K562 (cell line): ENCODE measurements around the gene PRKAG2. TPM values are rescaled to one million over a fixed set of nuclear protein-coding genes. Genes with fewer than 3 reads are reported as not detected.

ENCODE experiments used
- ETS2 ChIP-seq: IDR thresholded peaks from 2 replicates; pipeline ENCODE4 v1.6.1; 2016; ENCODE audit warnings: borderline replicate concordance, missing genetic modification characterization, mild to moderate bottlenecking, moderate library complexity, missing compliant biosample characterization; ENCODE audit not compliant: poor library complexity, severe bottlenecking
- HNRNPL ChIP-seq: fragments of 200-400 bp; formaldehyde crosslinking; IDR thresholded peaks from 2 replicates; pipeline ENCODE4 v1.6.1; 2017; ENCODE audit warnings: low read depth, mild to moderate bottlenecking, low read length
- ID3 ChIP-seq, 2 experiments: fragments of 250-450 bp in 1 of 2; fragments of 450-650 bp in 1 of 2; sonication (Bioruptor Pico) in 1 of 2; IDR thresholded peaks; 2 replicates each; pipeline versions ENCODE4 v1.6.1 to v1.8.0; 2016 to 2021; ENCODE audit warnings: mild to moderate bottlenecking in 2 of 2, moderate library complexity in 2 of 2, missing compliant biosample characterization in 1 of 2, missing genetic modification characterization in 1 of 2
- MTA1 ChIP-seq: fragments of 450-650 bp; IDR thresholded peaks from 2 replicates; pipeline ENCODE4 v1.6.1; 2017; ENCODE audit warnings: borderline replicate concordance
- PATZ1 ChIP-seq: fragments of 250-450 bp; sonication (Bioruptor Pico); IDR thresholded peaks from 2 replicates; pipeline ENCODE4 v1.5.0; 2020; ENCODE audit warnings: mild to moderate bottlenecking, borderline replicate concordance
- PTTG1 ChIP-seq: fragments of 450-650 bp; IDR thresholded peaks from 2 replicates; pipeline ENCODE4 v1.6.1; 2016; ENCODE audit warnings: low read depth, mild to moderate bottlenecking, missing genetic modification characterization, missing compliant biosample characterization
- RCOR1 ChIP-seq, 2 experiments: IDR thresholded peaks; 2 replicates each; pipeline ENCODE4 v1.6.1; 2012; ENCODE audit warnings: low read depth in 2 of 2, low read length in 2 of 2, borderline replicate concordance in 1 of 2, improper control_type of control experiment in 1 of 2
- SMAD4 ChIP-seq: fragments of 250-450 bp; sonication (Bioruptor Pico); conservative IDR thresholded peaks from 2 replicates; pipeline ENCODE4 v1.8.0; 2021; ENCODE audit warnings: inconsistent platforms, mild to moderate bottlenecking, moderate library complexity
- SREBF1 ChIP-seq: fragments of 150-350 bp; IDR thresholded peaks from 2 replicates; pipeline ENCODE4 v1.6.1; 2014; ENCODE audit warnings: antibody characterized with exemption, low read depth, low read length, borderline replicate concordance
- TAF9B ChIP-seq: fragments of 450-650 bp; IDR thresholded peaks from 2 replicates; pipeline ENCODE4 v1.6.1; 2018; ENCODE audit warnings: mild to moderate bottlenecking; ENCODE audit not compliant: partially characterized antibody
- TAL1 ChIP-seq: fragments of 450-650 bp; IDR thresholded peaks from 2 replicates; pipeline ENCODE4 v1.6.1; 2016; ENCODE audit warnings: mild to moderate bottlenecking
- XRCC3 ChIP-seq: fragments of 450-650 bp; IDR thresholded peaks from 2 replicates; pipeline ENCODE4 v1.6.1; 2017; ENCODE audit warnings: mild to moderate bottlenecking, moderate library complexity
- ZBTB49 ChIP-seq: sonication (generic); formaldehyde crosslinking; IDR thresholded peaks from 2 replicates; pipeline ENCODE4 v1.8.0; 2022; ENCODE audit warnings: missing genetic modification reagents, mild to moderate bottlenecking, borderline replicate concordance
- ZBTB9 ChIP-seq: fragments of 450-650 bp; formaldehyde crosslinking; IDR thresholded peaks from 2 replicates; pipeline ENCODE4 v1.4.0; 2020; ENCODE audit warnings: mild to moderate bottlenecking, moderate library complexity
- ZNF140 ChIP-seq: fragments of 250-450 bp; sonication (Bioruptor Pico); IDR thresholded peaks from 2 replicates; pipeline ENCODE4 v1.8.0; 2021; ENCODE audit warnings: moderate library complexity, mild to moderate bottlenecking, inconsistent platforms
- polyA plus RNA-seq, 8 experiments: library from polyadenylated mRNA; depleted of rRNA in 4 of 8; stranded (reverse) in 5 of 8; unstranded in 3 of 8; fragments of >200 nt; fragmentation: Nextera tagmentation in 2 of 8; fragmentation: Illumina TruSeq in 1 of 8; extraction: Ambion mirVana in 2 of 8; extraction: Trizol in 1 of 8; gene quantifications; 2 replicates each; pipeline versions ENCODE4 v1.2.1 to v1.2.3, GENCODE V29; 2011 to 2014; ENCODE audit warnings: inconsistent platforms in 1 of 8, missing spikeins in 1 of 8
- total RNA-seq, 7 experiments: library from RNA; depleted of rRNA in 6 of 7; stranded (reverse); fragments of >200 nt in 6 of 7; fragmentation: Illumina TruSeq in 2 of 7; extraction: Trizol in 2 of 7; gene quantifications; 2 replicates each; pipeline versions ENCODE4 v1.2.1 to v1.2.3, GENCODE V29; 2011 to 2021; ENCODE audit warnings: low replicate concordance in 1 of 7

Gene PRKAG2
- total and polyA plus RNA-seq, 9 of the 15 experiments (the other 6 are each of a cell fraction or from before 2014, with no cell fraction given): 0.99 to 5.6 (median 3.3) TPM

GRCh38 chr7:151721694-151722093 is 155.2 kb downstream of the PRKAG2 start (continued):
- no peak; the same call in 1 of the 2 replicates for TF ChIP-seq TAL1
- no peak for TF ChIP-seq SREBF1
- no peak for TF ChIP-seq ID3 (CRISPR knock-in tag; IDR thresholded peaks at IDR 0.05)
- no peak for TF ChIP-seq ID3 (tag; IDR thresholded peaks at IDR 0.05)
- TF ChIP-seq ZBTB9 (CRISPR knock-in tag): no peak
- no peak for TF ChIP-seq PATZ1 (CRISPR knock-in tag)
- no peak for TF ChIP-seq MTA1
- no peak for TF ChIP-seq ETS2 (tag)
- TF ChIP-seq XRCC3: no peak
- TF ChIP-seq TAF9B: no peak
- TF ChIP-seq ZBTB49 (CRISPR knock-in tag): no peak
- peak in 1 of 2 experiments; percentile 82; a peak in 2 of 4 replicates for TF ChIP-seq RCOR1 (IDR thresholded peaks at IDR 0.05; ENCODE audit: borderline replicate concordance in 1 of 2, low read depth in 2 of 2, low read length in 2 of 2)
- no peak for TF ChIP-seq PTTG1 (tag)
- no peak for TF ChIP-seq SMAD4 (CRISPR knock-in tag)
- no peak for TF ChIP-seq HNRNPL
- TF ChIP-seq ZNF140 (CRISPR knock-in tag): no peak
